NK-92 (cell line): Measurements from ENCODE around the gene GPR32.
A peak's percentile ranks its signal among the peaks of the same experiment; 100 is the strongest.
"Not testable (repeated sequence)": the region's sequence is repeated elsewhere in the genome, so short reads cannot be mapped to it uniquely, and the experiment has no call there.

Experiments used
- DNase-seq: peaks from one replicate; lab custom pipeline; 2025; ENCODE audit not compliant: unreplicated experiment; lab: John Stamatoyannopoulos, UW

GPR32 gene

GRCh38 chr19:50798659-50799546 is 28.6 kb downstream of the GPR32 start:
- DNase-seq = no peak

- DNase-seq = no peak
Observed at GRCh38 chr19:50799547-50799851, 29.2 kb downstream of the GPR32 start.

GRCh38 chr19:50801107-50801506 is 30.8 kb downstream of the GPR32 start:
- DNase-seq = no peak

- DNase-seq = no peak
Observed at GRCh38 chr19:50803633-50804419, 33.6 kb downstream of the GPR32 start.

- peak; percentile 70 for DNase-seq
Observed at GRCh38 chr19:50804420-50805272, 34.4 kb downstream of the GPR32 start.

GRCh38 chr19:50808856-50809255 is 38.6 kb downstream of the GPR32 start:
- no peak for DNase-seq

- not testable (repeated sequence) for DNase-seq
Observed at GRCh38 chr19:50811622-50812238, 41.5 kb downstream of the GPR32 start.

GRCh38 chr19:50812474-50812873 is 42.2 kb downstream of the GPR32 start:
- DNase-seq = no peak

- no peak for DNase-seq
Observed at GRCh38 chr19:50814883-50815282, 44.6 kb downstream of the GPR32 start.

- no peak for DNase-seq
Observed at GRCh38 chr19:50815439-50815838, 45.2 kb downstream of the GPR32 start.

- DNase-seq = no peak
Observed at GRCh38 chr19:50817941-50818858, 47.9 kb downstream of the GPR32 start.

- DNase-seq = no peak
Observed at GRCh38 chr19:50818859-50819472, 48.7 kb downstream of the GPR32 start.

- no peak for DNase-seq
Observed at GRCh38 chr19:50819636-50820035, 49.4 kb downstream of the GPR32 start.

GRCh38 chr19:50820086-50820485 is 49.8 kb downstream of the GPR32 start:
- DNase-seq = no peak

GRCh38 chr19:50820549-50821247 is 50.4 kb downstream of the GPR32 start:
- DNase-seq = no peak

- no peak for DNase-seq
Observed at GRCh38 chr19:50821248-50821612, 51.0 kb downstream of the GPR32 start.
